Activated naive CD4-positive, alpha-beta T cell treated with anti-CD3 and anti-CD28 coated beads for 36 hours (primary cell): ENCODE data around the gene ETV1. TPM values are rescaled to one million over a fixed set of nuclear protein-coding genes. Genes with fewer than 3 reads are reported as not detected.
"Not testable (repeated sequence)": the region's sequence is repeated elsewhere in the genome, so short reads cannot be mapped to it uniquely, and the experiment has no call there.

Experiments used
- CTCF ChIA-PET: fragments of 350-600 bp; sonication (Branson Sonifier 250); formaldehyde crosslinking; loops from one replicate; lab custom pipeline; 2021; ENCODE audit warnings: antibody characterized with exemption; lab: Charles Lee
- DNase-seq: peaks from one replicate; pipeline ENCODE4 v3.0.0-alpha.2; 2020
- H3K27ac Mint-ChIP-seq: one replicate; pipeline ENCODE4 v1.8.0; 2021; ENCODE audit warnings: mild to moderate bottlenecking, mixed read lengths
- H3K27me3 Mint-ChIP-seq: one replicate; pipeline ENCODE4 v1.8.0; 2021; ENCODE audit warnings: low read depth, mixed read lengths
- H3K36me3 Mint-ChIP-seq: one replicate; pipeline ENCODE4 v1.8.0; 2021; ENCODE audit warnings: low read depth, mixed read lengths
- H3K4me1 Mint-ChIP-seq: one replicate; pipeline ENCODE4 v1.8.0; 2021; ENCODE audit warnings: low read depth, mixed read lengths
- H3K4me3 Mint-ChIP-seq: one replicate; pipeline ENCODE4 v1.8.0; 2021; ENCODE audit warnings: mild to moderate bottlenecking, moderate library complexity, mixed read lengths
- H3K9me3 Mint-ChIP-seq: one replicate; pipeline ENCODE4 v1.8.0; 2021; ENCODE audit warnings: mixed read lengths
- intact Hi-C: fragments of 100-400 bp; cut with micrococcal nuclease; formaldehyde crosslinking; loops from one replicate; pipeline ENCODE4 v1.15.1; 2023
- total RNA-seq, 2 experiments: library from RNA; stranded (reverse); gene quantifications; one replicate each; pipeline ENCODE4 v1.2.3, GENCODE V29; 2021

ETV1 gene
- total RNA-seq, 2 experiments from 2014 or later = not detected

- CTCF ChIA-PET = no interaction called here
- Mint-ChIP-seq H3K9me3 (peaks cover 3% of the 10 kb centered on the region), H3K4me1 (no peaks in the 10 kb centered on the region), H3K4me3 (no peak overlapping the region), H3K27me3 (no peaks in the 10 kb centered on the region), H3K27ac (no peak overlapping the region), H3K36me3 (no peaks in the 10 kb centered on the region)
- DNase-seq = no peak
- intact Hi-C loops = no loop called here
Measured at GRCh38 chr7:13948019-13948801, 41.3 kb downstream of the ETV1 start.

- peaks cover 3% of the 10 kb centered on the region for H3K9me3 Mint-ChIP-seq
- no peaks in the 10 kb centered on the region for H3K4me1 Mint-ChIP-seq
- intact Hi-C loops = no loop called here
- H3K27me3 Mint-ChIP-seq = no peaks in the 10 kb centered on the region
- H3K36me3 Mint-ChIP-seq = no peaks in the 10 kb centered on the region
- H3K27ac Mint-ChIP-seq = no peak overlapping the region
- CTCF ChIA-PET = no interaction called here
- no peak for DNase-seq
- no peak overlapping the region for H3K4me3 Mint-ChIP-seq
Measured at GRCh38 chr7:13947535-13947934, 41.9 kb downstream of the ETV1 start.

GRCh38 chr7:13946181-13946580 is 43.3 kb downstream of the ETV1 start:
- Mint-ChIP-seq H3K36me3 (no peaks in the 10 kb centered on the region), H3K4me1 (no peaks in the 10 kb centered on the region), H3K27me3 (no peaks in the 10 kb centered on the region), H3K27ac (no peak overlapping the region), H3K4me3 (no peak overlapping the region), H3K9me3 (peaks cover 3% of the 10 kb centered on the region)
- no peak for DNase-seq
- CTCF ChIA-PET = no interaction called here
- intact Hi-C loops = no loop called here

- no peaks in the 10 kb centered on the region for H3K4me1 Mint-ChIP-seq
- no peak overlapping the region for H3K27ac Mint-ChIP-seq
- intact Hi-C loops = no loop called here
- DNase-seq = no peak
- CTCF ChIA-PET = no interaction called here
- H3K36me3 Mint-ChIP-seq = no peaks in the 10 kb centered on the region
- H3K27me3 Mint-ChIP-seq = no peaks in the 10 kb centered on the region
- no peak overlapping the region for H3K4me3 Mint-ChIP-seq
- peaks cover 3% of the 10 kb centered on the region for H3K9me3 Mint-ChIP-seq
Measured at GRCh38 chr7:13945670-13946069, 43.8 kb downstream of the ETV1 start.

- Mint-ChIP-seq H3K4me3 (no peak overlapping the region), H3K36me3 (no peaks in the 10 kb centered on the region), H3K27me3 (no peaks in the 10 kb centered on the region), H3K9me3 (no peaks in the 10 kb centered on the region), H3K4me1 (no peaks in the 10 kb centered on the region), H3K27ac (no peak overlapping the region)
- CTCF ChIA-PET = no interaction called here
- intact Hi-C loops = no loop called here
- no peak for DNase-seq
Measured at GRCh38 chr7:13933536-13933935, 55.9 kb downstream of the ETV1 start.

- DNase-seq = no peak
- intact Hi-C loops = no loop called here
- Mint-ChIP-seq H3K4me1 (no peaks in the 10 kb centered on the region), H3K4me3 (no peak overlapping the region), H3K9me3 (no peaks in the 10 kb centered on the region), H3K36me3 (no peaks in the 10 kb centered on the region), H3K27ac (no peak overlapping the region), H3K27me3 (no peaks in the 10 kb centered on the region)
- CTCF ChIA-PET = no interaction called here
Measured at GRCh38 chr7:13933091-13933490, 56.4 kb downstream of the ETV1 start.

- intact Hi-C loops = no loop called here
- CTCF ChIA-PET = no interaction called here
- Mint-ChIP-seq H3K4me3 (no peak overlapping the region), H3K36me3 (no peaks in the 10 kb centered on the region), H3K27ac (no peak overlapping the region), H3K4me1 (no peaks in the 10 kb centered on the region), H3K27me3 (no peaks in the 10 kb centered on the region), H3K9me3 (no peaks in the 10 kb centered on the region)
- no peak for DNase-seq
Measured at GRCh38 chr7:13932131-13932530, 57.3 kb downstream of the ETV1 start.

- Mint-ChIP-seq H3K4me1 (no peaks in the 10 kb centered on the region), H3K36me3 (no peaks in the 10 kb centered on the region), H3K4me3 (no peak overlapping the region), H3K27ac (no peak overlapping the region), H3K9me3 (no peaks in the 10 kb centered on the region), H3K27me3 (no peaks in the 10 kb centered on the region)
- DNase-seq = no peak
- intact Hi-C loops = no loop called here
- CTCF ChIA-PET = no interaction called here
Measured at GRCh38 chr7:13921062-13921461, 68.4 kb downstream of the ETV1 start.

- Mint-ChIP-seq H3K9me3 (no peaks in the 10 kb centered on the region), H3K27me3 (no peaks in the 10 kb centered on the region), H3K27ac (no peak overlapping the region), H3K4me3 (no peak overlapping the region), H3K36me3 (no peaks in the 10 kb centered on the region), H3K4me1 (no peaks in the 10 kb centered on the region)
- no peak for DNase-seq
- intact Hi-C loops = no loop called here
- CTCF ChIA-PET = no interaction called here
Measured at GRCh38 chr7:13920053-13920697, 69.3 kb downstream of the ETV1 start.

- H3K27ac Mint-ChIP-seq, H3K36me3 Mint-ChIP-seq, CTCF ChIA-PET, H3K27me3 Mint-ChIP-seq, DNase-seq, H3K4me1 Mint-ChIP-seq, H3K4me3 Mint-ChIP-seq, H3K9me3 Mint-ChIP-seq, intact Hi-C loops: not testable (repeated sequence)
Measured at GRCh38 chr7:13918333-13918732, 71.1 kb downstream of the ETV1 start.

GRCh38 chr7:13917103-13917502 is 72.4 kb downstream of the ETV1 start:
- H3K27me3 Mint-ChIP-seq, DNase-seq, H3K4me3 Mint-ChIP-seq, H3K4me1 Mint-ChIP-seq, H3K27ac Mint-ChIP-seq, intact Hi-C loops, CTCF ChIA-PET, H3K36me3 Mint-ChIP-seq, H3K9me3 Mint-ChIP-seq: not testable (repeated sequence)

GRCh38 chr7:13915891-13916290 is 73.6 kb downstream of the ETV1 start:
- no peak overlapping the region for H3K27ac Mint-ChIP-seq
- no peaks in the 10 kb centered on the region for H3K27me3 Mint-ChIP-seq
- intact Hi-C loops = no loop called here
- H3K4me3 Mint-ChIP-seq = no peak overlapping the region
- no peaks in the 10 kb centered on the region for H3K36me3 Mint-ChIP-seq
- no peaks in the 10 kb centered on the region for H3K9me3 Mint-ChIP-seq
- no peak for DNase-seq
- CTCF ChIA-PET = no interaction called here
- H3K4me1 Mint-ChIP-seq = no peaks in the 10 kb centered on the region

- no peaks in the 10 kb centered on the region for H3K4me1 Mint-ChIP-seq
- H3K9me3 Mint-ChIP-seq = no peaks in the 10 kb centered on the region
- H3K27ac Mint-ChIP-seq = no peak overlapping the region
- no peaks in the 10 kb centered on the region for H3K36me3 Mint-ChIP-seq
- no peaks in the 10 kb centered on the region for H3K27me3 Mint-ChIP-seq
- CTCF ChIA-PET = no interaction called here
- DNase-seq = no peak
- H3K4me3 Mint-ChIP-seq = no peak overlapping the region
- intact Hi-C loops = no loop called here
Measured at GRCh38 chr7:13912715-13913278, 76.7 kb downstream of the ETV1 start.
